ENCODE measurements around the gene RNF141. TPM values are rescaled to one million over a fixed set of nuclear protein-coding genes. Genes with fewer than 3 reads are reported as not detected.

Gene RNF141
- total and polyA plus RNA-seq, 2 of the 13 experiments (the other 11 are each of a cell fraction or from before 2014, with no cell fraction given): 9.3 to 22.4 TPM

GRCh38 chr11:10498426-10499250 is 42.3 kb downstream of the RNF141 start (continued):
- TF ChIP-seq ZNF30 (CRISPR knock-in tag; IDR thresholded peaks at IDR 0.05): no peak
- no peak for TF ChIP-seq ZNF232 (CRISPR knock-in tag; IDR thresholded peaks at IDR 0.05; ENCODE audit: borderline replicate concordance)
- TF ChIP-seq SYNCRIP (IDR thresholded peaks at IDR 0.05; ENCODE audit: insufficient read depth, low read depth, low read length): no peak
- no peak for TF ChIP-seq TFE3 (CRISPR knock-in tag; IDR thresholded peaks at IDR 0.05)
- no peak for TF ChIP-seq ZNF367 (CRISPR knock-in tag; IDR thresholded peaks at IDR 0.05; ENCODE audit: borderline replicate concordance)

- Histone ChIP-seq H4K20me1 (ENCODE audit: insufficient read depth, low read length) (no peaks in the 10 kb centered on the region; the same call in 1 of the 2 replicates), H3K4me1 (ENCODE audit: insufficient read depth, low read length) (no peaks in the 10 kb centered on the region), H3K79me2 (ENCODE audit: insufficient read depth, low read length) (no peaks in the 10 kb centered on the region), H3K36me3 (replicated peaks in 1 of 2; ENCODE audit: control insufficient read depth in 1 of 2, insufficient read depth in 2 of 2, low read length in 2 of 2) (no peaks in the 10 kb centered on the region), H3K9ac (ENCODE audit: insufficient read depth, low read depth, low read length) (no peak overlapping the region), H3K27me3 (ENCODE audit: control insufficient read depth in 1 of 2, insufficient read depth in 2 of 2, low read length in 2 of 2) (no peaks in the 10 kb centered on the region), H3K27ac (ENCODE audit: extremely low read length, insufficient read depth, low read length) (no peak overlapping the region), H3K4me3 (replicated peaks in 1 of 3; ENCODE audit: insufficient read depth in 1 of 3, low read depth in 2 of 3, low read length in 3 of 3) (no peak overlapping the region), H2AFZ (ENCODE audit: low read length) (no peak overlapping the region), H3K4me2 (ENCODE audit: low read depth, low read length) (no peak overlapping the region), H3K9me3 (ENCODE audit: low read length) (no peaks in the 10 kb centered on the region)
- no peak for DNase-seq (ENCODE audit: low spot score)
- CTCF ChIA-PET (ENCODE audit: low intra/inter-chr PET ratio, low total read pairs): no interaction called here
- ATAC-seq: no peak
- POLR2A ChIA-PET: no interaction called here
- TF ChIP-seq BATF2 (CRISPR knock-in tag; IDR thresholded peaks at IDR 0.05) (no peak), MEIS1 (CRISPR knock-in tag; IDR thresholded peaks at IDR 0.05; ENCODE audit: borderline replicate concordance) (no peak), ZFP1 (CRISPR knock-in tag; IDR thresholded peaks at IDR 0.05) (no peak), ZNF629 (CRISPR knock-in tag; conservative IDR thresholded peaks at IDR 0.05) (no peak)
- WGBS (ENCODE audit: low lambda C conversion rate): 83% methylated on average over 7 of the region's 7 CpGs
- no peak for FAIRE-seq
- BruUV-seq (replicated peaks): no TSS peak
- in situ Hi-C loops (cut with HindIII; ENCODE audit: extremely low pct_ligation_motif_present, low pct_unique_long_range_greater_than_20kb) (no loop called here), intact Hi-C loops (cut with micrococcal nuclease; ENCODE audit: unreplicated experiment) (no loop called here)
Observed at GRCh38 chr11:10498022-10498400, 43.0 kb downstream of the RNF141 start.
